Chondrocyte (in vitro differentiated cells): ENCODE measurements around the gene ZNF700. TPM values are rescaled to one million over a fixed set of nuclear protein-coding genes. Genes with fewer than 3 reads are reported as not detected.

Source experiments
- DNase-seq: peaks from one replicate; pipeline ENCODE4 v3.0.0; 2021; ENCODE audit warnings: mixed read lengths, low spot score
- H3K27ac Mint-ChIP-seq: one replicate; pipeline ENCODE4 v1.8.0; 2021; ENCODE audit warnings: mild to moderate bottlenecking, moderate library complexity, mixed read lengths; ENCODE audit not compliant: unreplicated experiment
- H3K27me3 Mint-ChIP-seq: 2 replicates; pipeline ENCODE4 v1.8.0; 2021; ENCODE audit warnings: low read depth, mixed read lengths
- H3K36me3 Mint-ChIP-seq: 2 replicates; pipeline ENCODE4 v1.8.0; 2021; ENCODE audit warnings: low read depth, mixed read lengths
- H3K4me1 Mint-ChIP-seq: 2 replicates; pipeline ENCODE4 v1.8.0; 2021; ENCODE audit warnings: low read depth, mild to moderate bottlenecking, mixed read lengths
- H3K4me3 Mint-ChIP-seq: one replicate; pipeline ENCODE4 v1.8.0; 2021; ENCODE audit warnings: mild to moderate bottlenecking, moderate library complexity, mixed read lengths; ENCODE audit not compliant: unreplicated experiment
- H3K9me3 Mint-ChIP-seq: 2 replicates; pipeline ENCODE4 v1.8.0; 2021; ENCODE audit warnings: low read depth, mixed read lengths
- CTCF ChIP-seq: fragments of 200-600 bp; sonication (generic); IDR thresholded peaks from 2 replicates; pipeline ENCODE4 v1.5.0; 2021; ENCODE audit warnings: antibody characterized with exemption, mild to moderate bottlenecking, moderate library complexity
- total RNA-seq: library from RNA; stranded (reverse); gene quantifications from 3 replicates; pipeline ENCODE4 v1.2.1, GENCODE V29; 2021

Gene ZNF700
- total RNA-seq, 1 donor from 2014 or later, result 5.5 TPM

- Mint-ChIP-seq H3K9me3 (peaks cover 26% of the 10 kb centered on the region), H3K4me1 (peaks cover under 1% of the 10 kb centered on the region), H3K4me3 (no peak overlapping the region), H3K27me3 (no peaks in the 10 kb centered on the region), H3K36me3 (peaks cover 19% of the 10 kb centered on the region), H3K27ac (no peak overlapping the region)
- no peak for TF ChIP-seq CTCF
- DNase-seq, result no peak
These were observed 46.1 kb downstream of the ZNF700 start for GRCh38 chr19:11971041-11971440.

GRCh38 chr19:11973019-11973810 lies 48.3 kb downstream of the ZNF700 start:
- Mint-ChIP-seq H3K9me3 (peaks cover 43% of the 10 kb centered on the region), H3K27ac (no peak overlapping the region), H3K36me3 (peaks cover 31% of the 10 kb centered on the region)

GRCh38 chr19:11978492-11979100 lies 53.7 kb downstream of the ZNF700 start:
- Mint-ChIP-seq H3K27ac (no peak overlapping the region), H3K36me3 (peaks cover 46% of the 10 kb centered on the region), H3K4me1 (no peaks in the 10 kb centered on the region), H3K27me3 (no peaks in the 10 kb centered on the region), H3K9me3 (peaks cover 66% of the 10 kb centered on the region), H3K4me3 (no peak overlapping the region)
- no peak for DNase-seq
- TF ChIP-seq CTCF, result no peak

More at GRCh38 chr19:11973019-11973810, 48.3 kb downstream of the ZNF700 start:
- Mint-ChIP-seq H3K27me3 (no peaks in the 10 kb centered on the region), H3K4me1 (no peaks in the 10 kb centered on the region), H3K4me3 (no peak overlapping the region)
- TF ChIP-seq CTCF, result no peak
- no peak for DNase-seq

- Mint-ChIP-seq H3K4me3 (no peak overlapping the region), H3K27ac (no peak overlapping the region), H3K9me3 (peaks cover 61% of the 10 kb centered on the region), H3K4me1 (no peaks in the 10 kb centered on the region), H3K27me3 (no peaks in the 10 kb centered on the region), H3K36me3 (peaks cover 44% of the 10 kb centered on the region)
- TF ChIP-seq CTCF, result no peak
- no peak for DNase-seq
These were observed 54.6 kb downstream of the ZNF700 start for GRCh38 chr19:11979527-11979926.

- H3K4me3 Mint-ChIP-seq, result no peak overlapping the region
These were observed 57.6 kb downstream of the ZNF700 start for GRCh38 chr19:11982526-11982925.

More at GRCh38 chr19:11982526-11982925, 57.6 kb downstream of the ZNF700 start:
- Mint-ChIP-seq H3K27ac (no peak overlapping the region), H3K36me3 (peaks cover 31% of the 10 kb centered on the region), H3K9me3 (peaks cover 42% of the 10 kb centered on the region), H3K27me3 (no peaks in the 10 kb centered on the region), H3K4me1 (peaks cover 2% of the 10 kb centered on the region)
- DNase-seq, result no peak
- TF ChIP-seq CTCF, result no peak
